GM06990 (cell line): ENCODE data around the gene IL10.

Experiments
- DNase-seq: peaks from one replicate; pipeline ENCODE4 v3.0.0-alpha.2; 2011; ENCODE audit not compliant: insufficient read length; ENCODE audit errors: extremely low read depth
- H3K27me3 ChIP-seq: replicated peaks from 2 replicates; pipeline ENCODE4 v1.6.0; 2011; ENCODE audit warnings: low read length; ENCODE audit not compliant: control insufficient read depth, insufficient read depth
- H3K36me3 ChIP-seq: 2 replicates; pipeline ENCODE4 v1.5.1; 2011; ENCODE audit warnings: low read length; ENCODE audit not compliant: control insufficient read depth, insufficient read depth
- H3K4me3 ChIP-seq: replicated peaks from 2 replicates; pipeline ENCODE4 v1.5.1; 2011; ENCODE audit warnings: low read depth, mild to moderate bottlenecking, control low read depth, low read length
- TF ChIP-seq, protein P1 (sequence below): IDR thresholded peaks from 2 replicates; pipeline ENCODE4 v1.5.1; 2011; ENCODE audit warnings: low read length, control low read depth, mild to moderate bottlenecking, inconsistent platforms; ENCODE audit not compliant: insufficient read depth, poor library complexity, severe bottlenecking

The IL10 gene

DNA sequence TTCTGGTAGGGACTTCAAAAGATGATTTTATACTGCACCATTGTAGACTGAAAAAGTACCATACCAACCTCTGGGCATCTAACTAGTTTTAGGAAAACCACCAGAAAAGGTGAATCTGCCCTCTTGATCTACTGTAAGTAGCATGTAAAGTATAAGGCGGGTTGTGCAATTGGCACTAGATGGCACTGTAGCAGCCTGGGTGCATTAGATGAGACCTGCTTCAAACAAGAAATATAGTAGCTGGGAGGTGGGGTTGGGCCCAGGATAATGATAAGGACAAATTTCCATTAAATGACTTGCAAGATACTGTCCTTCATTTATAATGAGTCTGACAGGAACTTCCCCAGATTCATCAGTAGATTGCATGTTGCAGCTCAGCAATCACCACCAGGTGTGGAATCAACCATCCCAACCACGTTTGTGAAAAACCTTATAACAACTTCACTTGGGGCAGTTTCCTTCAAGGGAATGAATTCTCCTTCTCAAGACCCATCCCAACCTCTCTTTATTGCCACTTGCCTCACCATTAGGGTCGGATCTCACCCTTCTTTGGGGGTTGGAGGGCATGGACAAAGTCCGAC, 37.3 kb upstream of the IL10 start:
- Histone ChIP-seq H3K4me3 (no peak overlapping the region), H3K36me3 (no peaks in the 10 kb centered on the region; the same call in 1 of the 2 replicates), H3K27me3 (no peaks in the 10 kb centered on the region)
- TF ChIP-seq, protein P1, sequence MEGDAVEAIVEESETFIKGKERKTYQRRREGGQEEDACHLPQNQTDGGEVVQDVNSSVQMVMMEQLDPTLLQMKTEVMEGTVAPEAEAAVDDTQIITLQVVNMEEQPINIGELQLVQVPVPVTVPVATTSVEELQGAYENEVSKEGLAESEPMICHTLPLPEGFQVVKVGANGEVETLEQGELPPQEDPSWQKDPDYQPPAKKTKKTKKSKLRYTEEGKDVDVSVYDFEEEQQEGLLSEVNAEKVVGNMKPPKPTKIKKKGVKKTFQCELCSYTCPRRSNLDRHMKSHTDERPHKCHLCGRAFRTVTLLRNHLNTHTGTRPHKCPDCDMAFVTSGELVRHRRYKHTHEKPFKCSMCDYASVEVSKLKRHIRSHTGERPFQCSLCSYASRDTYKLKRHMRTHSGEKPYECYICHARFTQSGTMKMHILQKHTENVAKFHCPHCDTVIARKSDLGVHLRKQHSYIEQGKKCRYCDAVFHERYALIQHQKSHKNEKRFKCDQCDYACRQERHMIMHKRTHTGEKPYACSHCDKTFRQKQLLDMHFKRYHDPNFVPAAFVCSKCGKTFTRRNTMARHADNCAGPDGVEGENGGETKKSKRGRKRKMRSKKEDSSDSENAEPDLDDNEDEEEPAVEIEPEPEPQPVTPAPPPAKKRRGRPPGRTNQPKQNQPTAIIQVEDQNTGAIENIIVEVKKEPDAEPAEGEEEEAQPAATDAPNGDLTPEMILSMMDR = peak; percentile 44
- DNase-seq = no peak

DNA sequence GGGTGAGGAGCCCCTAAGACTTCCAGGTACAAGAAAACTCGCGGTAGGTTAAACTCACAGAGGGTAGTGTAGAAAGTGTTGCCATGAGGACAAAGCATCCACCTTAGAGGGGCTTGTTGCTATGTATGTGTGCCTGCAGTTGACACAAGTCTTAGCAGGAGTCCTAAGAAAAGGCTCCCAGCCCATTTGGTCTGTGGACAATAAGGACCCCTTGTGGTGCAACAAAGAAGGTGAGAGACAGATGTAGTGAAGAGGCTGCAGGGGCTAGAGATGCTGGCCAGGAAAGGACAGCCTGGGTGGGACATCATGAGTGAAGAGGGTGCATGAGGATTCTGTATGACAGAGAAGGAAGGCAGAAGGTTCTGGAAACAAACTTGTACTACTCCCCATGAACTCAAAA, 36.3 kb upstream of the IL10 start:
- TF ChIP-seq, protein P1 = peak; percentile 65
- H3K27me3 ChIP-seq = no peaks in the 10 kb centered on the region
- DNase-seq = no peak
- H3K36me3 ChIP-seq = no peaks in the 10 kb centered on the region; the same call in 1 of the 2 replicates
- H3K4me3 ChIP-seq = no peak overlapping the region

DNA sequence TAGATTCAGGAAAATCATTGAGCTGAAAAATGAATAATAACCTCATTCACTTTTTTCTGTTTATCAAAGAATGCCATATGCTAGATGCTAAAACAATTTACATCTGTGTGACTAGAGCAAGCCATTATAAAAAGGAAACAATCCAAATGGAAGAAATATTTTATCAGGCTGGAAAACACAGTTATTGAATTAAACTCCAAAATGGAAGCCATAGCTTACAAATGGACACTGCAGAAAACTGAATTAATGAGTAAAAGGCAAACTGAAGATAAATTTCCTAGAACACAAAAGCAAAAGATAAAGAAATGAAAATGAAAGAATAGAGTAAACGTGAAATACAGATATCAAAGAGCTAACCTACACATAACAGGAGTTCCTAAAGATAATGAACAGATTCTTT, 33.1 kb upstream of the IL10 start:
- Histone ChIP-seq H3K27me3 (no peaks in the 10 kb centered on the region), H3K4me3 (no peak overlapping the region), H3K36me3 (no peaks in the 10 kb centered on the region; the same call in none of the 2 replicates)
- TF ChIP-seq, protein P1 = no peak
- no peak for DNase-seq

DNA sequence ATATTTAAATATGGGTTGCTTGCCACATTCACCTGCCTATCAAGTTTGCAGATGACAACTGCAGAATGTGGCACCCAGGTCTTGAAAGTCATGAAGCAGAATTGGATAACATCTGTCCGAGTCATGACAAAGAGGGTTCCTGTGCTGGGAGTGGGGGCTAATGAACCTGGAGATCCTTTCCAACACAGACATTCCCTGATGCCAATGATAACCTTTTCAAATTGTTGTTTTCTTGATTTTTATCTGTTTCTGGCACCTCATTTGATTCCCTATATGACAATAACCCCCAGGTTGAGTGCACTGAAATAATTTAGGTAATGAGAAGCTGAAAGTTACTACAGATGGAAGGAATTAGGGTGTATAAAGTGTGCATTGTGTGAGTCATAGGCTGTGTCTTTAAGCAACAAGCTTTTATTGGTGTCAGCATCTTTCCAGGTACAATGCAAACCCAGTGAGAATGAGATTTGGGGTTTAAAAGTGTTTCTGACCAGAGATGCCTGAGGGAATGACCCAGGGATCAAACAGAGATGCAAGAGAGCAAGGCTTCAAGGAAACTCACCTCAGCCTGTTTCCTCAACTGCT, 32.0 kb upstream of the IL10 start:
- TF ChIP-seq, protein P1 = no peak
- no peak for DNase-seq
- no peaks in the 10 kb centered on the region for H3K27me3 ChIP-seq

DNA sequence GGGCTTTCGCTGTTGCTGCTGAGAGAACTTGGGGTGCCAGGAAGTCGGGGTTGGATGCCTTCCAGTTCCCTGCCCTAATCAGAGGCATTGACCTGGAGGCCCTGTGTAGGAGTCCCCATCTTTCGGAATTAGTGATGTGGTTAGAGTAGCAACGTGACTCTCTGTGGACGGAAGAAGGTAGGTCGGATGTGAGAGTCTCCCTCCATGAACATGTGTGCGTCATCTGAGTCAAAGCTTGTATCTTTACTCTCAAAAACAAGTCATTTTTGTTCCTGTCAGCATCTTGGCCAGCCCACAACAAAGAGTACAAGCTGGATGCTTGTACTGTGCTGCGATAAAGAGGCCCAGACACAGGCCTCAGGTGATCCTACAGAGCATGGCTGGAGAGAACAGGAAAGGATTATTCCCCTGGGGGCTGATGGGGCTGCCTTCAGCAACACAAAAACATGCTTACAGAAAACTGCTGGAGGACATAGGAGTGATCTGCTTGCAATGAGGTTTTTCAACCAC, 31.0 kb upstream of the IL10 start:
- Histone ChIP-seq H3K27me3 (no peaks in the 10 kb centered on the region), H3K36me3 (no peaks in the 10 kb centered on the region; the same call in none of the 2 replicates), H3K4me3 (no peak overlapping the region)
- peak; percentile 81 for DNase-seq
- TF ChIP-seq, protein P1 = no peak

More for the DNA sequence above, 32.0 kb upstream of the IL10 start:
- no peak overlapping the region for H3K4me3 ChIP-seq
- H3K36me3 ChIP-seq = no peaks in the 10 kb centered on the region; the same call in none of the 2 replicates

DNA sequence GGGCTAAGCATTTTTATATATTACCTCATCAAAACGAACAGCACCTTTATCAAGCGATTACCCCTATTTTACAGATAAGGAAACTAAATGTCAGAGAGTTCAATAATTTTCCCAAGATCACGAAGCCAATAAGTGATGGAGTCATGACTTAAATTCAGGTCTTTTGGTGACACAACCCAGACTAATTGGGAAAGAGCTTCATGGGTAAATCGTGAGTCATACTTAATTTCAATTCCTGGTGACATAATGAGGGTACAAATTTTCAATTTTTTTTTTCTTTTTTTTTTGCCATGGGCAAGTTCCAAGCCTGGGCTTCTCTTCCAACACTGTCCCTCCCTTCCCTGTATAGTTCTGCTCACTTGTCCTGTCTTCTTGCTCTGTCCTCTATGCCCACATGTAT, 30.1 kb upstream of the IL10 start:
- TF ChIP-seq, protein P1 = no peak
- Histone ChIP-seq H3K27me3 (no peaks in the 10 kb centered on the region), H3K36me3 (no peaks in the 10 kb centered on the region; the same call in none of the 2 replicates), H3K4me3 (no peak overlapping the region)
- no peak for DNase-seq
